Astrocyte of the spinal cord (primary cell): ENCODE measurements around the gene ACTL10.

ENCODE experiments used
- DNase-seq: peaks from one replicate; pipeline ENCODE4 v3.0.0; 2011; ENCODE audit warnings: low read depth, low spot score
- H3K4me3 ChIP-seq: 2 replicates; pipeline ENCODE4 v1.5.1; 2011; ENCODE audit warnings: low read depth, mild to moderate bottlenecking, low read length, moderate library complexity
- CTCF ChIP-seq: IDR thresholded peaks from 2 replicates; pipeline ENCODE4 v1.5.1; 2012; ENCODE audit warnings: low read depth, mild to moderate bottlenecking, low read length, inconsistent platforms
- in situ Hi-C: cut with HindIII; loops from 2 replicates; pipeline ENCODE4 v1.10.0; 2017; ENCODE audit warnings: low sequenced_read_pairs

Gene ACTL10

GRCh38 chr20:33688938-33689424 lies 22.2 kb downstream of the ACTL10 start:
- no peak overlapping the region for H3K4me3 ChIP-seq
- DNase-seq = no peak
- TF ChIP-seq CTCF = no peak
- in situ Hi-C loops = no loop called here

GRCh38 chr20:33689493-33689892 lies 22.8 kb downstream of the ACTL10 start:
- no peak for DNase-seq
- TF ChIP-seq CTCF = no peak
- in situ Hi-C loops = no loop called here
- H3K4me3 ChIP-seq = no peak overlapping the region

DNA sequence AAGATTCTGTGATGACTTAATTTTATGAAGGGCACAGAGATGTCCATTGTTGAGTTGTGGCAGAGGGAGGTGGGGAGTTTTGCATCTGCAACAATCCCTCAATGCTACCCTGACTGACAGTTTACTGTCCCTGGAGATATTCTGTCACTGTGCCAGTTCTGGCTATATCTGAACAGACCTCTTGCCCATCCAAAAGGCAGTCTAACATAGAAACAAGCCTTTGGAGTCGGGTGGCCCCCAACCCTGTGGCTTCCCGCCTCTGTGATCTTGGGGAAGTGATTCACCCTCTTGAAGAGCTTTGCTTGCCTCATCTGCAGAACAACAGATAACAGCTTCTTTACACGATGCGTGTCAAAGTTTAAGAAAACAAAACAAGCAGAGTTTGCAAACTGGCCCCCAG lies 23.2 kb downstream of the ACTL10 start:
- DNase-seq = peak; percentile 59
- TF ChIP-seq CTCF = no peak
- in situ Hi-C loops = no loop called here
- H3K4me3 ChIP-seq = no peak overlapping the region

- no peak overlapping the region for H3K4me3 ChIP-seq
- in situ Hi-C loops = no loop called here
- no peak for DNase-seq
- no peak for TF ChIP-seq CTCF
Measured at GRCh38 chr20:33693289-33693688, 26.5 kb downstream of the ACTL10 start.

DNA sequence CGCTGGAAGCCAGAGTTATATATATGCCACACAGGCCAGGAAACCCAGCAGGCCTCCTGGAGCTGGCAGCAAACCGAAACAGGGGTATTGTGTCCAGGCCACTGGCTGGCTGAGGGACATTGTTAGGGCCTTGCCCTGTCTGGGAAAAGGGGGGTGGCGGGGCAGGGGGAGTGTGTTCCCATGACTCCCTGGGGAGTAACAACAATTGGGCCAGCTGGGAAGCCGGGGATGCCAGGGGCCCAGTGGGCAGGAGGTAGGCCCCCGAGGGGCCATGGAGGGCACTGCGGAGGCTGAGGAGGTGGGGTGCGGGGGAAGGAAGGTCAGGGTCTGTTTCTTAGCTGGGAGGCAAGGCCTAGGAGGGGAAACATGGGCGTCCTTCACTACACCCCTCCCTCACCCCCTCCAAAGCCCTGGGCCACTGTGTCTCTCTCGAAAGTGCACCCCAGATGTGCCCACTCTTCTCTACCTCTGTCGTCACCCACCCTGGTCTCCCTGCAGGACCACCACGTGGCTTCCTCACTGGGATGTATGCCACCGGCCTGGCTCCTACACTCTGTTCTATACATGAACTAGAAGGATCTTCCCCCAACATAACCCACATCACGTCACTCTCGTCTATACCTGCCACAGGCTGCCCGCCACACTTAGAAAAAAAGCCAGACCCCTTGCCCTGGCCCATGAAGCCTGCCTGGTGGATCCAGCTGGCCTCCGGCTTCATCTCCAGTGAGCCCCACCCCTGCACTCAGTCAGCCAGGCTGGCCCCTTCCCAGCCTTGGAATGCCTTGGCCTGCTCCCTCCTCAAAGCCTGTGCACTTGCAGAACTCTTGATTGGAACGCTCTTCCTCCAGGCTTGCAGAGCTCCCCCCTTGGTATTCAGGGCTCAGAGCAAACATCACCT lies 27.2 kb downstream of the ACTL10 start:
- in situ Hi-C loops = no loop called here
- H3K4me3 ChIP-seq = no peak overlapping the region
- DNase-seq = no peak
- TF ChIP-seq CTCF = no peak

GRCh38 chr20:33694639-33695012 lies 27.9 kb downstream of the ACTL10 start:
- DNase-seq = no peak
- TF ChIP-seq CTCF = no peak
- in situ Hi-C loops = no loop called here
- no peak overlapping the region for H3K4me3 ChIP-seq
